HepG2 (cell line): ENCODE measurements around the gene IL3. TPM values are rescaled to one million over a fixed set of nuclear protein-coding genes. Genes with fewer than 3 reads are reported as not detected.
A peak's percentile ranks its signal among the peaks of the same experiment; 100 is the strongest.

ENCODE experiments used
- AFF4 ChIP-seq: sonication (generic); formaldehyde crosslinking; IDR thresholded peaks from 2 replicates; pipeline ENCODE4 v1.4.0; 2020; ENCODE audit warnings: missing genetic modification reagents
- DNMT1 ChIP-seq: sonication (generic); formaldehyde crosslinking; IDR thresholded peaks from 2 replicates; pipeline ENCODE4 v1.5.1; 2020; ENCODE audit warnings: mild to moderate bottlenecking, missing genetic modification reagents
- EED ChIP-seq: sonication (generic); formaldehyde crosslinking; IDR thresholded peaks from 2 replicates; pipeline ENCODE4 v1.5.0; 2020; ENCODE audit warnings: mild to moderate bottlenecking, missing genetic modification reagents
- HMG20A ChIP-seq: IDR thresholded peaks from 2 replicates; pipeline ENCODE4 v1.6.1; 2016; ENCODE audit warnings: borderline replicate concordance
- NKX3-1 ChIP-seq: sonication (generic); formaldehyde crosslinking; IDR thresholded peaks from 2 replicates; pipeline ENCODE4 v1.5.0; 2020; ENCODE audit warnings: missing genetic modification reagents
- PPARG ChIP-seq: conservative IDR thresholded peaks from 2 replicates; pipeline ENCODE4 v1.6.1; 2016; ENCODE audit warnings: missing biosample characterization, missing genetic modification reagents
- TCF7 ChIP-seq: sonication (generic); IDR thresholded peaks from 2 replicates; pipeline ENCODE4 v1.6.1; 2016; ENCODE audit warnings: antibody characterized with exemption, low read depth
- ZFP36L2 ChIP-seq: sonication (generic); formaldehyde crosslinking; IDR thresholded peaks from 2 replicates; pipeline ENCODE4 v1.4.0; 2020; ENCODE audit warnings: missing genetic modification reagents
- ZNF543 ChIP-seq: sonication (generic); formaldehyde crosslinking; IDR thresholded peaks from 2 replicates; pipeline ENCODE4 v1.4.0; 2020; ENCODE audit warnings: mild to moderate bottlenecking, missing genetic modification reagents
- ZNF564 ChIP-seq: sonication (generic); formaldehyde crosslinking; IDR thresholded peaks from 2 replicates; pipeline ENCODE4 v1.8.1; 2023; ENCODE audit warnings: mild to moderate bottlenecking, missing genetic modification reagents
- ZNF704 ChIP-seq: sonication (generic); formaldehyde crosslinking; IDR thresholded peaks from 2 replicates; pipeline ENCODE4 v1.8.1; 2023; ENCODE audit warnings: mild to moderate bottlenecking, inconsistent platforms, moderate library complexity, missing genetic modification reagents, borderline replicate concordance
- ZNF740 ChIP-seq: sonication (generic); formaldehyde crosslinking; IDR thresholded peaks from 2 replicates; pipeline ENCODE4 v1.4.0; 2020; ENCODE audit warnings: missing genetic modification reagents
- ZSCAN30 ChIP-seq: sonication (generic); formaldehyde crosslinking; IDR thresholded peaks from 2 replicates; pipeline ENCODE4 v1.5.0; 2020; ENCODE audit warnings: mild to moderate bottlenecking, missing genetic modification reagents
- polyA plus RNA-seq, 8 experiments: library from polyadenylated mRNA; depleted of rRNA in 3 of 8; stranded (reverse) in 7 of 8; unstranded in 1 of 8; fragments of >200 nt; fragmentation: Illumina TruSeq in 4 of 8; extraction: Trizol in 4 of 8; gene quantifications; 2 replicates each; pipeline versions ENCODE4 v1.2.1 to v1.2.3, GENCODE V29; 2011 to 2016; ENCODE audit warnings: low read depth in 4 of 8, missing spikeins in 1 of 8, mixed read lengths in 1 of 8; ENCODE audit not compliant: insufficient read depth in 1 of 8
- total RNA-seq, 5 experiments: library from RNA; depleted of rRNA; stranded (reverse); fragments of >200 nt; fragmentation: Illumina TruSeq; extraction: Trizol; gene quantifications; 2 replicates each; pipeline ENCODE4 v1.2.3, GENCODE V29; 2016; ENCODE audit warnings: low read depth in 1 of 5
- TF ChIP-seq, protein P1 (sequence below): IDR thresholded peaks from 2 replicates; pipeline ENCODE4 v1.6.1; 2016; ENCODE audit warnings: low read depth, missing genetic modification reagents, missing compliant biosample characterization
- TF ChIP-seq, protein P2 (sequence below): IDR thresholded peaks from 2 replicates; pipeline ENCODE4 v1.6.1; 2016; ENCODE audit warnings: missing genetic modification reagents, missing compliant biosample characterization

Gene IL3
- total and polyA plus RNA-seq, 2 of the 13 experiments (the other 11 are each of a cell fraction or from before 2014, with no cell fraction given), result not detected

DNA sequence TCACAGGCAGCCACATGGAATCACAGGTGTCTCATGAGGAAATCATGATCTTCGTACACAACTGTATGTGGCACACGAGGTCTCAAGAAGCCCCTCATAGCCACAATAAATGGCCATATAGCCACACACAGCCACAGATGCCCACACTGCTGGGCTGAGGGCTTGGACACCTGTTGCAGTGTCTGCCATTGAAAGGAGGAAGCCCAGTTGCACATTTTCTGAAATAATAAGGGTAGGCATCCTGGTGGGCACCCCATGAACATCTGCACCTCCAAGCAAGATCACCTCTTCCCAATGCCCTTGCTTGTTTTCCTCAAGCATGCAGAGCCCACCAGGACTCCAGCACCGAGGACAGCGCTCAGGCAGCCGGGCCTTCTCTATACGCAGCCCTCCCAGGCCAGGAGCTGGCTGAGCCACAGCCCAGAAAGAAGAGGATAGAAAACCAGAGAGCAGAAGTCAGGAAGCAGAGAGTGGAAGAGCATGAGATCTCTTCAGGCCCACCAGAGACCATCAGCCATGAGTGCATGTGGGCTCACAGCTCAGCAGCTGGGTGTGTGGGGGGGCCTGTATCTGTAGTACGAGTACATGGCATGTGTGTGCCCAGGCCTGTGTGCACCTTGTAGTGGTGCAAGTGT lies 48.0 kb upstream of the IL3 start (continued):
- TF ChIP-seq, protein P1, sequence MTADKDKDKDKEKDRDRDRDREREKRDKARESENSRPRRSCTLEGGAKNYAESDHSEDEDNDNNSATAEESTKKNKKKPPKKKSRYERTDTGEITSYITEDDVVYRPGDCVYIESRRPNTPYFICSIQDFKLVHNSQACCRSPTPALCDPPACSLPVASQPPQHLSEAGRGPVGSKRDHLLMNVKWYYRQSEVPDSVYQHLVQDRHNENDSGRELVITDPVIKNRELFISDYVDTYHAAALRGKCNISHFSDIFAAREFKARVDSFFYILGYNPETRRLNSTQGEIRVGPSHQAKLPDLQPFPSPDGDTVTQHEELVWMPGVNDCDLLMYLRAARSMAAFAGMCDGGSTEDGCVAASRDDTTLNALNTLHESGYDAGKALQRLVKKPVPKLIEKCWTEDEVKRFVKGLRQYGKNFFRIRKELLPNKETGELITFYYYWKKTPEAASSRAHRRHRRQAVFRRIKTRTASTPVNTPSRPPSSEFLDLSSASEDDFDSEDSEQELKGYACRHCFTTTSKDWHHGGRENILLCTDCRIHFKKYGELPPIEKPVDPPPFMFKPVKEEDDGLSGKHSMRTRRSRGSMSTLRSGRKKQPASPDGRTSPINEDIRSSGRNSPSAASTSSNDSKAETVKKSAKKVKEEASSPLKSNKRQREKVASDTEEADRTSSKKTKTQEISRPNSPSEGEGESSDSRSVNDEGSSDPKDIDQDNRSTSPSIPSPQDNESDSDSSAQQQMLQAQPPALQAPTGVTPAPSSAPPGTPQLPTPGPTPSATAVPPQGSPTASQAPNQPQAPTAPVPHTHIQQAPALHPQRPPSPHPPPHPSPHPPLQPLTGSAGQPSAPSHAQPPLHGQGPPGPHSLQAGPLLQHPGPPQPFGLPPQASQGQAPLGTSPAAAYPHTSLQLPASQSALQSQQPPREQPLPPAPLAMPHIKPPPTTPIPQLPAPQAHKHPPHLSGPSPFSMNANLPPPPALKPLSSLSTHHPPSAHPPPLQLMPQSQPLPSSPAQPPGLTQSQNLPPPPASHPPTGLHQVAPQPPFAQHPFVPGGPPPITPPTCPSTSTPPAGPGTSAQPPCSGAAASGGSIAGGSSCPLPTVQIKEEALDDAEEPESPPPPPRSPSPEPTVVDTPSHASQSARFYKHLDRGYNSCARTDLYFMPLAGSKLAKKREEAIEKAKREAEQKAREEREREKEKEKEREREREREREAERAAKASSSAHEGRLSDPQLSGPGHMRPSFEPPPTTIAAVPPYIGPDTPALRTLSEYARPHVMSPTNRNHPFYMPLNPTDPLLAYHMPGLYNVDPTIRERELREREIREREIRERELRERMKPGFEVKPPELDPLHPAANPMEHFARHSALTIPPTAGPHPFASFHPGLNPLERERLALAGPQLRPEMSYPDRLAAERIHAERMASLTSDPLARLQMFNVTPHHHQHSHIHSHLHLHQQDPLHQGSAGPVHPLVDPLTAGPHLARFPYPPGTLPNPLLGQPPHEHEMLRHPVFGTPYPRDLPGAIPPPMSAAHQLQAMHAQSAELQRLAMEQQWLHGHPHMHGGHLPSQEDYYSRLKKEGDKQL (CRISPR knock-in tag), result no peak
- TF ChIP-seq ZFP36L2 (CRISPR knock-in tag), result no peak
- TF ChIP-seq AFF4, result no peak
- TF ChIP-seq ZSCAN30 (CRISPR knock-in tag), result no peak
- no peak for TF ChIP-seq ZNF564 (CRISPR knock-in tag)
- TF ChIP-seq PPARG (CRISPR knock-in tag), result peak; percentile 57; the same call in 1 of the 2 replicates
- TF ChIP-seq HMG20A, result 0 out of 2 replicates have a peak, but pooled peaks have one; percentile 44
- TF ChIP-seq ZNF704, result 0 out of 2 replicates have a peak, but pooled peaks have one; percentile 39
- peak; percentile 86; the same call in 1 of the 2 replicates for TF ChIP-seq NKX3-1 (CRISPR knock-in tag)
- TF ChIP-seq, protein P2, sequence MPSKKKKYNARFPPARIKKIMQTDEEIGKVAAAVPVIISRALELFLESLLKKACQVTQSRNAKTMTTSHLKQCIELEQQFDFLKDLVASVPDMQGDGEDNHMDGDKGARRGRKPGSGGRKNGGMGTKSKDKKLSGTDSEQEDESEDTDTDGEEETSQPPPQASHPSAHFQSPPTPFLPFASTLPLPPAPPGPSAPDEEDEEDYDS, result peak; percentile 45; the same call in 1 of the 2 replicates
- TF ChIP-seq ZNF543, result 0 out of 2 replicates have a peak, but pooled peaks have one; percentile 14
- no peak for TF ChIP-seq DNMT1 (CRISPR knock-in tag)
- no peak for TF ChIP-seq TCF7
- 0 out of 2 replicates have a peak, but pooled peaks have one; percentile 59 for TF ChIP-seq EED
- no peak for TF ChIP-seq ZNF740 (CRISPR knock-in tag)
